SK-N-SH treated with all-trans-retinoic acid at 6 μM for 48 hours (cell line): ENCODE measurements around the gene UBB.

Experiments used
- ATAC-seq: fragments of 200-7000 bp; cut with Tn5 transposase; 3 replicates; pipeline ENCODE4 v1.9.1; 2020; ENCODE audit warnings: mild to moderate bottlenecking, moderate library complexity
- ARNTL ChIP-seq: fragments of 450-650 bp; formaldehyde crosslinking; IDR thresholded peaks from 2 replicates; pipeline ENCODE4 v1.5.0; 2020; ENCODE audit warnings: low read depth, mild to moderate bottlenecking, moderate library complexity, borderline replicate concordance
- BACH2 ChIP-seq: fragments of 250-450 bp; sonication (Bioruptor Pico); IDR thresholded peaks from 2 replicates; pipeline ENCODE4 v1.9.0; 2021; ENCODE audit warnings: mild to moderate bottlenecking, borderline replicate concordance
- CSDC2 ChIP-seq: fragments of 250-450 bp; sonication (Bioruptor Pico); IDR thresholded peaks from 2 replicates; pipeline ENCODE4 v1.5.0; 2020; ENCODE audit warnings: mild to moderate bottlenecking, moderate library complexity
- ESRRG ChIP-seq: fragments of 250-450 bp; sonication (Bioruptor Pico); IDR thresholded peaks from 2 replicates; pipeline ENCODE4 v1.6.1; 2021; ENCODE audit warnings: mild to moderate bottlenecking
- GLIS3 ChIP-seq: fragments of 250-450 bp; sonication (Bioruptor Pico); IDR thresholded peaks from 2 replicates; pipeline ENCODE4 v1.5.0; 2020; ENCODE audit warnings: mild to moderate bottlenecking, moderate library complexity
- ISL1 ChIP-seq: fragments of 250-450 bp; sonication (Bioruptor Pico); IDR thresholded peaks from 2 replicates; pipeline ENCODE4 v2.1.2; 2022; ENCODE audit warnings: mild to moderate bottlenecking, moderate library complexity
- OSR1 ChIP-seq: fragments of 250-450 bp; sonication (Bioruptor Pico); IDR thresholded peaks from 2 replicates; pipeline ENCODE4 v1.8.0; 2022; ENCODE audit warnings: moderate library complexity, mild to moderate bottlenecking, inconsistent platforms
- PPARA ChIP-seq: fragments of 250-450 bp; sonication (Bioruptor Pico); IDR thresholded peaks from 2 replicates; pipeline ENCODE4 v1.5.0; 2020; ENCODE audit warnings: mild to moderate bottlenecking, borderline replicate concordance
- RARB ChIP-seq: fragments of 250-450 bp; sonication (Bioruptor Pico); IDR thresholded peaks from 2 replicates; pipeline ENCODE4 v1.8.0; 2021; ENCODE audit warnings: mild to moderate bottlenecking, moderate library complexity
- SNAI2 ChIP-seq: fragments of 250-450 bp; sonication (Bioruptor Pico); IDR thresholded peaks from 2 replicates; pipeline ENCODE4 v1.5.0; 2020; ENCODE audit warnings: mild to moderate bottlenecking, moderate library complexity
- TCF4 ChIP-seq: fragments of 250-450 bp; sonication (Bioruptor Pico); IDR thresholded peaks from 2 replicates; pipeline ENCODE4 v1.8.0; 2021; ENCODE audit warnings: mild to moderate bottlenecking, moderate library complexity, borderline replicate concordance
- TOX ChIP-seq: fragments of 250-450 bp; sonication (Bioruptor Pico); IDR thresholded peaks from 2 replicates; pipeline ENCODE4 v1.8.0; 2021; ENCODE audit warnings: mild to moderate bottlenecking, moderate library complexity, borderline replicate concordance
- ZC3H10 ChIP-seq: fragments of 250-450 bp; sonication (Bioruptor Pico); IDR thresholded peaks from 2 replicates; pipeline ENCODE4 v1.5.1; 2021; ENCODE audit warnings: mild to moderate bottlenecking, moderate library complexity
- ZFP3 ChIP-seq: fragments of 250-450 bp; sonication (Bioruptor Pico); IDR thresholded peaks from 2 replicates; pipeline ENCODE4 v1.5.0; 2020; ENCODE audit warnings: mild to moderate bottlenecking, moderate library complexity
- ZFP30 ChIP-seq: fragments of 450-650 bp; formaldehyde crosslinking; IDR thresholded peaks from 2 replicates; pipeline ENCODE4 v1.5.0; 2022; ENCODE audit warnings: mild to moderate bottlenecking, moderate library complexity
- ZNF565 ChIP-seq: fragments of 450-650 bp; formaldehyde crosslinking; conservative IDR thresholded peaks from 2 replicates; pipeline ENCODE4 v1.5.0; 2020; ENCODE audit warnings: low read depth, mild to moderate bottlenecking, moderate library complexity
- ZNF70 ChIP-seq: fragments of 450-650 bp; formaldehyde crosslinking; IDR thresholded peaks from 2 replicates; pipeline ENCODE4 v1.5.0; 2020; ENCODE audit warnings: mild to moderate bottlenecking, moderate library complexity
- ZNF8 ChIP-seq: fragments of 450-650 bp; formaldehyde crosslinking; IDR thresholded peaks from 2 replicates; pipeline ENCODE4 v1.5.0; 2020; ENCODE audit warnings: mild to moderate bottlenecking, moderate library complexity
- TF ChIP-seq, protein P1 (sequence below): fragments of 250-450 bp; sonication (Bioruptor Pico); IDR thresholded peaks from 2 replicates; pipeline ENCODE4 v1.8.0; 2020; ENCODE audit warnings: mild to moderate bottlenecking, moderate library complexity, borderline replicate concordance
- TF ChIP-seq, protein P2 (sequence below): fragments of 250-450 bp; sonication (Bioruptor Pico); IDR thresholded peaks from 2 replicates; pipeline ENCODE4 v1.5.0; 2020; ENCODE audit warnings: mild to moderate bottlenecking, moderate library complexity
- TF ChIP-seq, protein P3 (sequence below): fragments of 250-450 bp; sonication (Bioruptor Pico); IDR thresholded peaks from 2 replicates; pipeline ENCODE4 v1.8.0; 2021; ENCODE audit warnings: low read depth, mild to moderate bottlenecking, moderate library complexity, borderline replicate concordance
- TF ChIP-seq, protein P4 (sequence below): fragments of 250-450 bp; sonication (Bioruptor Pico); IDR thresholded peaks from 2 replicates; pipeline ENCODE4 v1.5.1; 2020; ENCODE audit warnings: low read depth, mild to moderate bottlenecking, moderate library complexity

Gene UBB

DNA sequence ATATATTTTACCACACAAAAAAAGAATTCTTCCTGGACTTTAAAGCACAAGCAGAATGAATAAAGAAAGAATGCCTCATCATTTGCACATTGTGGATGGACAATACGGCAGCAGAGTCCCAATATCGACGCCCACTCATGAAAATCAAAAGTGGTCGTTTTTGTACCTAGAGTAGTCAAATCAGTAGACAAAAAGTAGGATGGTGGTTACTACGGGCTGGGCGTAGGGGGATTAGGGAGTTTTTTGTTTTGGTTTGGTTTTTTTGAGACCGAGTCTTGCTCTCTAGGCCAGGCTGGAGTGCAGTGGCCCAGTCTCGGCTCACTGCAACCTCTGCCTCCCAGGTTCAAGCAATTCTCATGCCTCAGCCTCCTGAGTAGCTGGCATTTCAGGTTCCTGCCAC, 19.0 kb upstream of the UBB start:
- no peak for TF ChIP-seq RARB (CRISPR knock-in tag)
- TF ChIP-seq, protein P1, sequence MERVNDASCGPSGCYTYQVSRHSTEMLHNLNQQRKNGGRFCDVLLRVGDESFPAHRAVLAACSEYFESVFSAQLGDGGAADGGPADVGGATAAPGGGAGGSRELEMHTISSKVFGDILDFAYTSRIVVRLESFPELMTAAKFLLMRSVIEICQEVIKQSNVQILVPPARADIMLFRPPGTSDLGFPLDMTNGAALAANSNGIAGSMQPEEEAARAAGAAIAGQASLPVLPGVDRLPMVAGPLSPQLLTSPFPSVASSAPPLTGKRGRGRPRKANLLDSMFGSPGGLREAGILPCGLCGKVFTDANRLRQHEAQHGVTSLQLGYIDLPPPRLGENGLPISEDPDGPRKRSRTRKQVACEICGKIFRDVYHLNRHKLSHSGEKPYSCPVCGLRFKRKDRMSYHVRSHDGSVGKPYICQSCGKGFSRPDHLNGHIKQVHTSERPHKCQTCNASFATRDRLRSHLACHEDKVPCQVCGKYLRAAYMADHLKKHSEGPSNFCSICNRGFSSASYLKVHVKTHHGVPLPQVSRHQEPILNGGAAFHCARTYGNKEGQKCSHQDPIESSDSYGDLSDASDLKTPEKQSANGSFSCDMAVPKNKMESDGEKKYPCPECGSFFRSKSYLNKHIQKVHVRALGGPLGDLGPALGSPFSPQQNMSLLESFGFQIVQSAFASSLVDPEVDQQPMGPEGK (CRISPR knock-in tag), result no peak
- no peak for TF ChIP-seq ZNF70
- no peak for TF ChIP-seq TCF4 (CRISPR knock-in tag)
- no peak for TF ChIP-seq TOX
- TF ChIP-seq, protein P2, sequence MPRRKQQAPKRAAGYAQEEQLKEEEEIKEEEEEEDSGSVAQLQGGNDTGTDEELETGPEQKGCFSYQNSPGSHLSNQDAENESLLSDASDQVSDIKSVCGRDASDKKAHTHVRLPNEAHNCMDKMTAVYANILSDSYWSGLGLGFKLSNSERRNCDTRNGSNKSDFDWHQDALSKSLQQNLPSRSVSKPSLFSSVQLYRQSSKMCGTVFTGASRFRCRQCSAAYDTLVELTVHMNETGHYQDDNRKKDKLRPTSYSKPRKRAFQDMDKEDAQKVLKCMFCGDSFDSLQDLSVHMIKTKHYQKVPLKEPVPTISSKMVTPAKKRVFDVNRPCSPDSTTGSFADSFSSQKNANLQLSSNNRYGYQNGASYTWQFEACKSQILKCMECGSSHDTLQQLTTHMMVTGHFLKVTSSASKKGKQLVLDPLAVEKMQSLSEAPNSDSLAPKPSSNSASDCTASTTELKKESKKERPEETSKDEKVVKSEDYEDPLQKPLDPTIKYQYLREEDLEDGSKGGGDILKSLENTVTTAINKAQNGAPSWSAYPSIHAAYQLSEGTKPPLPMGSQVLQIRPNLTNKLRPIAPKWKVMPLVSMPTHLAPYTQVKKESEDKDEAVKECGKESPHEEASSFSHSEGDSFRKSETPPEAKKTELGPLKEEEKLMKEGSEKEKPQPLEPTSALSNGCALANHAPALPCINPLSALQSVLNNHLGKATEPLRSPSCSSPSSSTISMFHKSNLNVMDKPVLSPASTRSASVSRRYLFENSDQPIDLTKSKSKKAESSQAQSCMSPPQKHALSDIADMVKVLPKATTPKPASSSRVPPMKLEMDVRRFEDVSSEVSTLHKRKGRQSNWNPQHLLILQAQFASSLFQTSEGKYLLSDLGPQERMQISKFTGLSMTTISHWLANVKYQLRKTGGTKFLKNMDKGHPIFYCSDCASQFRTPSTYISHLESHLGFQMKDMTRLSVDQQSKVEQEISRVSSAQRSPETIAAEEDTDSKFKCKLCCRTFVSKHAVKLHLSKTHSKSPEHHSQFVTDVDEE (CRISPR knock-in tag), result no peak
- no peak for TF ChIP-seq ZNF8 (CRISPR knock-in tag)
- TF ChIP-seq OSR1, result no peak
- TF ChIP-seq ZNF565 (CRISPR knock-in tag), result no peak
- TF ChIP-seq, all 23 proteins: peak for 0
- ATAC-seq, result no peak

DNA sequence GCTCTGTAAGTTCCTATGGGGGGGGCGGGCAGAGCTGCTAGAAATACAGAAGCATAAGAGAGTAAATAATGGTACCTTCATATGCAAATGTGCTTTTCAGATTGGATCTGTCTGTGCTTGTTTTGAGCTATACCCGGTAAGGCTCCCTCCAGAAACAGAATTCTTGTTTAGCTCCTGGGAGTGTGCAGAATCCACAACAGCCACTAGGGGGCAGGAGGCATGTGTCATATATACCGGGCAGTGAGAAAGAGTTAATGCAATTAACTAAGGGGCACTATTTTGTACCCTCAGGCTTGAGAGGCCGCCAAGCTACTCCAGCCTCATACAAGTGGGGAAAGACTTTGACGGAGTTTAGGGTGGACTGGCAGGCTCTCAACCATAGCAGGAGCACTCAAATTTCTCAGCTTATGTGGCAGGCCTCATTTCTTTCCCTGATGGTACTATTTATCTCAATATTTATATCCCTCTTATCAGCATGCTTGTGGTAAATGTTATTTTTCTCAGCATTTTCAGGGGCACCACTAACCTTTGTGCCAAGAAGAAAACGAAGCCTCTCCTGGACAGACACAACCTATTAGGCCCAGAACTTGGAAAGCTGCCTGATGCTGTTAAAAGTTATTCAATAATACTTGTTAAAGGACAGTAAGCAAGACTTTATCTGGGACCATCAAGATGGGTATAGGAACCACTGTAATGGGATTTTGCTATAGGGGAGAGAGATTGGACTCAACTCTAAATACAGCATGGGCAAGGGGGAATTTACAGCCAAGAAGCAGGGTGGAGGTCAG, 16.9 kb upstream of the UBB start:
- peak; percentile 96 for ATAC-seq

DNA sequence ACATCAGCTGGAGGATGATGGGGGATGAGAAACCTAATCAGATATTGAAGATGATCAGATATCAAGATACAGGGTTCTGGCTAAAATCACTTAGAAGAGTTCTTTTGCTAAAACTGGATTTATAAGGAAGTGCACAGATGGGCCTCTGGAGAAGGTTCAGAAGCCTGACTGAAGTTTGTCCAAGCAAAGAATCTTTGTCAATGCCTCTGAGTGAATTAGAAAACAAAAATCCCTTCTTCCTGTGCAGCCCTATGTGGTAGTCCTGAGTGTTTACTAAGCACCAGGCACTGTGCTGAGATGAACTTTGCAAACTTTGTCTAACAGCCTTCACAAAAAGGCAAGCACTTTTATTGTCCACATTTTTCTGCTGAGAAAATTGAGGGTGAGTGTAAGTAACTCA, 16.3 kb upstream of the UBB start:
- TF ChIP-seq ZNF70 (no peak), OSR1 (no peak), ISL1 (no peak), ZFP3 (CRISPR knock-in tag) (no peak), ZFP30 (no peak), GLIS3 (CRISPR knock-in tag) (no peak), BACH2 (CRISPR knock-in tag) (no peak), ZNF8 (CRISPR knock-in tag) (no peak), PPARA (CRISPR knock-in tag) (no peak), SNAI2 (no peak), ZC3H10 (CRISPR knock-in tag) (no peak), TCF4 (CRISPR knock-in tag) (no peak), ZNF565 (CRISPR knock-in tag) (no peak), ARNTL (no peak), ESRRG (no peak), TOX (no peak)
- TF ChIP-seq, protein P2 (CRISPR knock-in tag), result no peak
- TF ChIP-seq, protein P3, sequence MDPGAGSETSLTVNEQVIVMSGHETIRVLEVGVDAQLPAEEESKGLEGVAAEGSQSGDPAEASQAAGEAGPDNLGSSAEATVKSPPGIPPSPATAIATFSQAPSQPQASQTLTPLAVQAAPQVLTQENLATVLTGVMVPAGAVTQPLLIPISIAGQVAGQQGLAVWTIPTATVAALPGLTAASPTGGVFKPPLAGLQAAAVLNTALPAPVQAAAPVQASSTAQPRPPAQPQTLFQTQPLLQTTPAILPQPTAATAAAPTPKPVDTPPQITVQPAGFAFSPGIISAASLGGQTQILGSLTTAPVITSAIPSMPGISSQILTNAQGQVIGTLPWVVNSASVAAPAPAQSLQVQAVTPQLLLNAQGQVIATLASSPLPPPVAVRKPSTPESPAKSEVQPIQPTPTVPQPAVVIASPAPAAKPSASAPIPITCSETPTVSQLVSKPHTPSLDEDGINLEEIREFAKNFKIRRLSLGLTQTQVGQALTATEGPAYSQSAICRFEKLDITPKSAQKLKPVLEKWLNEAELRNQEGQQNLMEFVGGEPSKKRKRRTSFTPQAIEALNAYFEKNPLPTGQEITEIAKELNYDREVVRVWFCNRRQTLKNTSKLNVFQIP, result no peak
- ATAC-seq, result peak; percentile 38

More for the DNA sequence above, 16.9 kb upstream of the UBB start:
- TF ChIP-seq ZNF565 (CRISPR knock-in tag), result no peak

DNA sequence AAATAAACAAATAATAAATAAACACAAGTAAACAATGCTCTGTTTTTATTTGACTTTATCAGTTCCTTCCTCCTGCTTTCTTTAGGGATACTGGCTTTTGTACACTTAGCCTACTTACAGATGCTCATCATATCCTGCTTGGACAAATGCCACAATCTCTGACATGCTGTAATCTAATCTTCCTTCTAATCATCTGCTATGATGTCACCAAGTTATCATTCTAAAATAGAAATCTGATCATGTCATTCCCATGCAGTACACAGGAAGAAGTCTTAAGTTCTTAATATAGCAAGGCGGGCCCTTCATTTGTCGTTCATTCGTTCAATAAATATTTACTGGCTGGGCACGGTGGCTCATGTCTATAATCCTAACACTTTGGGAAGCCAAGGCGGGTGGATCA, 9.1 kb upstream of the UBB start:
- peak; percentile 84 for ATAC-seq
- TF ChIP-seq, protein P4, sequence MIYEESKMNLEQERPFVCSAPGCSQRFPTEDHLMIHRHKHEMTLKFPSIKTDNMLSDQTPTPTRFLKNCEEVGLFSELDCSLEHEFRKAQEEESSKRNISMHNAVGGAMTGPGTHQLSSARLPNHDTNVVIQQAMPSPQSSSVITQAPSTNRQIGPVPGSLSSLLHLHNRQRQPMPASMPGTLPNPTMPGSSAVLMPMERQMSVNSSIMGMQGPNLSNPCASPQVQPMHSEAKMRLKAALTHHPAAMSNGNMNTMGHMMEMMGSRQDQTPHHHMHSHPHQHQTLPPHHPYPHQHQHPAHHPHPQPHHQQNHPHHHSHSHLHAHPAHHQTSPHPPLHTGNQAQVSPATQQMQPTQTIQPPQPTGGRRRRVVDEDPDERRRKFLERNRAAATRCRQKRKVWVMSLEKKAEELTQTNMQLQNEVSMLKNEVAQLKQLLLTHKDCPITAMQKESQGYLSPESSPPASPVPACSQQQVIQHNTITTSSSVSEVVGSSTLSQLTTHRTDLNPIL (CRISPR knock-in tag), result peak; percentile 73; the same call in 1 of the 2 replicates
- TF ChIP-seq BACH2 (CRISPR knock-in tag) (no peak), ZNF8 (CRISPR knock-in tag) (no peak), ISL1 (peak; percentile 28), TOX (no peak), TCF4 (CRISPR knock-in tag) (no peak; the same call in 1 of the 2 replicates), ZC3H10 (CRISPR knock-in tag) (no peak), SNAI2 (no peak), CSDC2 (CRISPR knock-in tag) (no peak), RARB (CRISPR knock-in tag) (no peak), PPARA (CRISPR knock-in tag) (no peak)
- TF ChIP-seq, protein P2 (CRISPR knock-in tag), result 0 out of 2 replicates have a peak, but pooled peaks have one; percentile 31
